ENCODE data around the gene FBXL19. TPM values are rescaled to one million over a fixed set of nuclear protein-coding genes. Genes with fewer than 3 reads are reported as not detected.

Gene FBXL19
- total and polyA plus RNA-seq, 2 of the 13 experiments (the other 11 are each of a cell fraction or from before 2014, with no cell fraction given): 6.0 to 13.7 TPM

DNA sequence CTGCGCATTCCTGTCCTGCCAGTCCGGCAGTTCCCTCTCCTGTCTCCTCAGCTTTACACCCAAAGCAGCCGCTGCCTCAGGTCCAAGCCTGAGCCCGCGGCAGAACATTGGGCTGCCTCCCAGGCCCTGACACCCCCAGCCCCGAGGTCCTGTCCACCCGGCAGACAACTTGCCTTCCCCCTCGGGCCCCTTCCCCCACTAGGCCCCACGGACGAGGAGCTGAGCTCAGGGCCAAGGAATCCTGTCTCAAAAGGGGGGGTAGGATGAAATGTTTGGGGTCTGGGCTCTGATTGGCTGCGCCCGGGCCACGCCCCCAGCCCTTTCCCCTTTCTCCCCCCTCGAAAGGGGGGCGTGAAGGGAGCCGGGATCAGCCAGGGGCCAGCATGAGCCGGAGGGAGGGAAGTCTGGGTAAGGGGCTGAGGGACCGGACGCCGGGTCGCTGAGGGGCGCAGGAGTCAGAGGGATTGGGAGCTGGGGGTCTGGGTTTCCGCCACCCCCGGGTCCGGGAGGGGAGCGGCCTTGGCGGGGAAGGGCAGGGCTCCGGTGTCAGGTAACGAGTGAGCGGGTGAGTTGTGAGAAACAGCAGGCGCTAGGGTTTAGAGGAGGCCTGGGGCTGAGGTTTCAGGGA, 27.0 kb upstream of the FBXL19 start, which contains the start of gene CTF1 (continued):
- TF ChIP-seq, protein P1, sequence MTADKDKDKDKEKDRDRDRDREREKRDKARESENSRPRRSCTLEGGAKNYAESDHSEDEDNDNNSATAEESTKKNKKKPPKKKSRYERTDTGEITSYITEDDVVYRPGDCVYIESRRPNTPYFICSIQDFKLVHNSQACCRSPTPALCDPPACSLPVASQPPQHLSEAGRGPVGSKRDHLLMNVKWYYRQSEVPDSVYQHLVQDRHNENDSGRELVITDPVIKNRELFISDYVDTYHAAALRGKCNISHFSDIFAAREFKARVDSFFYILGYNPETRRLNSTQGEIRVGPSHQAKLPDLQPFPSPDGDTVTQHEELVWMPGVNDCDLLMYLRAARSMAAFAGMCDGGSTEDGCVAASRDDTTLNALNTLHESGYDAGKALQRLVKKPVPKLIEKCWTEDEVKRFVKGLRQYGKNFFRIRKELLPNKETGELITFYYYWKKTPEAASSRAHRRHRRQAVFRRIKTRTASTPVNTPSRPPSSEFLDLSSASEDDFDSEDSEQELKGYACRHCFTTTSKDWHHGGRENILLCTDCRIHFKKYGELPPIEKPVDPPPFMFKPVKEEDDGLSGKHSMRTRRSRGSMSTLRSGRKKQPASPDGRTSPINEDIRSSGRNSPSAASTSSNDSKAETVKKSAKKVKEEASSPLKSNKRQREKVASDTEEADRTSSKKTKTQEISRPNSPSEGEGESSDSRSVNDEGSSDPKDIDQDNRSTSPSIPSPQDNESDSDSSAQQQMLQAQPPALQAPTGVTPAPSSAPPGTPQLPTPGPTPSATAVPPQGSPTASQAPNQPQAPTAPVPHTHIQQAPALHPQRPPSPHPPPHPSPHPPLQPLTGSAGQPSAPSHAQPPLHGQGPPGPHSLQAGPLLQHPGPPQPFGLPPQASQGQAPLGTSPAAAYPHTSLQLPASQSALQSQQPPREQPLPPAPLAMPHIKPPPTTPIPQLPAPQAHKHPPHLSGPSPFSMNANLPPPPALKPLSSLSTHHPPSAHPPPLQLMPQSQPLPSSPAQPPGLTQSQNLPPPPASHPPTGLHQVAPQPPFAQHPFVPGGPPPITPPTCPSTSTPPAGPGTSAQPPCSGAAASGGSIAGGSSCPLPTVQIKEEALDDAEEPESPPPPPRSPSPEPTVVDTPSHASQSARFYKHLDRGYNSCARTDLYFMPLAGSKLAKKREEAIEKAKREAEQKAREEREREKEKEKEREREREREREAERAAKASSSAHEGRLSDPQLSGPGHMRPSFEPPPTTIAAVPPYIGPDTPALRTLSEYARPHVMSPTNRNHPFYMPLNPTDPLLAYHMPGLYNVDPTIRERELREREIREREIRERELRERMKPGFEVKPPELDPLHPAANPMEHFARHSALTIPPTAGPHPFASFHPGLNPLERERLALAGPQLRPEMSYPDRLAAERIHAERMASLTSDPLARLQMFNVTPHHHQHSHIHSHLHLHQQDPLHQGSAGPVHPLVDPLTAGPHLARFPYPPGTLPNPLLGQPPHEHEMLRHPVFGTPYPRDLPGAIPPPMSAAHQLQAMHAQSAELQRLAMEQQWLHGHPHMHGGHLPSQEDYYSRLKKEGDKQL (CRISPR knock-in tag; IDR thresholded peaks at IDR 0.05; ENCODE audit: low read depth): 0 out of 2 replicates have a peak, but pooled peaks have one; percentile 10
- 0 out of 2 replicates have a peak, but pooled peaks have one; percentile 3 for TF ChIP-seq FOXK1 (CRISPR knock-in tag; IDR thresholded peaks at IDR 0.05; ENCODE audit: borderline replicate concordance, low read depth)
- no peak for TF ChIP-seq RFXANK (CRISPR knock-in tag; IDR thresholded peaks at IDR 0.05)
- TF ChIP-seq ZNF446 (CRISPR knock-in tag; IDR thresholded peaks at IDR 0.05): no peak
- TF ChIP-seq ZNF138 (CRISPR knock-in tag; IDR thresholded peaks at IDR 0.05; ENCODE audit: low read depth): no peak
- TF ChIP-seq, protein P2, sequence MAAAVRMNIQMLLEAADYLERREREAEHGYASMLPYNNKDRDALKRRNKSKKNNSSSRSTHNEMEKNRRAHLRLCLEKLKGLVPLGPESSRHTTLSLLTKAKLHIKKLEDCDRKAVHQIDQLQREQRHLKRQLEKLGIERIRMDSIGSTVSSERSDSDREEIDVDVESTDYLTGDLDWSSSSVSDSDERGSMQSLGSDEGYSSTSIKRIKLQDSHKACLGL (CRISPR knock-in tag; IDR thresholded peaks at IDR 0.05): no peak
- no peak for TF ChIP-seq ZNF468 (CRISPR knock-in tag; IDR thresholded peaks at IDR 0.05)
- TF ChIP-seq NFE2L1 (CRISPR knock-in tag; IDR thresholded peaks at IDR 0.05; ENCODE audit: borderline replicate concordance): peak; percentile 56; the same call in 1 of the 2 replicates
- no peak for TF ChIP-seq ZNF629 (CRISPR knock-in tag; conservative IDR thresholded peaks at IDR 0.05)
- no peak for TF ChIP-seq ZNF556 (CRISPR knock-in tag; IDR thresholded peaks at IDR 0.05; ENCODE audit: borderline replicate concordance)
- TF ChIP-seq, protein P3, sequence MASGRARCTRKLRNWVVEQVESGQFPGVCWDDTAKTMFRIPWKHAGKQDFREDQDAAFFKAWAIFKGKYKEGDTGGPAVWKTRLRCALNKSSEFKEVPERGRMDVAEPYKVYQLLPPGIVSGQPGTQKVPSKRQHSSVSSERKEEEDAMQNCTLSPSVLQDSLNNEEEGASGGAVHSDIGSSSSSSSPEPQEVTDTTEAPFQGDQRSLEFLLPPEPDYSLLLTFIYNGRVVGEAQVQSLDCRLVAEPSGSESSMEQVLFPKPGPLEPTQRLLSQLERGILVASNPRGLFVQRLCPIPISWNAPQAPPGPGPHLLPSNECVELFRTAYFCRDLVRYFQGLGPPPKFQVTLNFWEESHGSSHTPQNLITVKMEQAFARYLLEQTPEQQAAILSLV (CRISPR knock-in tag; IDR thresholded peaks at IDR 0.05; ENCODE audit: borderline replicate concordance): peak; percentile 63; the same call in 1 of the 2 replicates
- TF ChIP-seq ZNF383 (CRISPR knock-in tag; IDR thresholded peaks at IDR 0.05; ENCODE audit: borderline replicate concordance): 0 out of 2 replicates have a peak, but pooled peaks have one; percentile 10
- peak; percentile 40; the same call in 1 of the 2 replicates for TF ChIP-seq JUND (CRISPR knock-in tag; IDR thresholded peaks at IDR 0.05)
- no peak for TF ChIP-seq POLR2AphosphoS2 (IDR thresholded peaks at IDR 0.05; ENCODE audit: low read depth, low read length)
- TF ChIP-seq ZNF816 (CRISPR knock-in tag; IDR thresholded peaks at IDR 0.05; ENCODE audit: borderline replicate concordance): no peak
- TF ChIP-seq, protein P4, sequence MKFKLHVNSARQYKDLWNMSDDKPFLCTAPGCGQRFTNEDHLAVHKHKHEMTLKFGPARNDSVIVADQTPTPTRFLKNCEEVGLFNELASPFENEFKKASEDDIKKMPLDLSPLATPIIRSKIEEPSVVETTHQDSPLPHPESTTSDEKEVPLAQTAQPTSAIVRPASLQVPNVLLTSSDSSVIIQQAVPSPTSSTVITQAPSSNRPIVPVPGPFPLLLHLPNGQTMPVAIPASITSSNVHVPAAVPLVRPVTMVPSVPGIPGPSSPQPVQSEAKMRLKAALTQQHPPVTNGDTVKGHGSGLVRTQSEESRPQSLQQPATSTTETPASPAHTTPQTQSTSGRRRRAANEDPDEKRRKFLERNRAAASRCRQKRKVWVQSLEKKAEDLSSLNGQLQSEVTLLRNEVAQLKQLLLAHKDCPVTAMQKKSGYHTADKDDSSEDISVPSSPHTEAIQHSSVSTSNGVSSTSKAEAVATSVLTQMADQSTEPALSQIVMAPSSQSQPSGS (CRISPR knock-in tag; IDR thresholded peaks at IDR 0.05): no peak
- TF ChIP-seq BORCS8-MEF2B (CRISPR knock-in tag; IDR thresholded peaks at IDR 0.05): peak; percentile 71; the same call in 1 of the 2 replicates
- TF ChIP-seq SMAD9 (CRISPR knock-in tag; IDR thresholded peaks at IDR 0.05): 0 out of 2 replicates have a peak, but pooled peaks have one; percentile 17
- no peak for TF ChIP-seq SRSF4 (IDR thresholded peaks at IDR 0.05; ENCODE audit: low read depth, low read length, poor library complexity, severe bottlenecking)
- TF ChIP-seq, protein P5, sequence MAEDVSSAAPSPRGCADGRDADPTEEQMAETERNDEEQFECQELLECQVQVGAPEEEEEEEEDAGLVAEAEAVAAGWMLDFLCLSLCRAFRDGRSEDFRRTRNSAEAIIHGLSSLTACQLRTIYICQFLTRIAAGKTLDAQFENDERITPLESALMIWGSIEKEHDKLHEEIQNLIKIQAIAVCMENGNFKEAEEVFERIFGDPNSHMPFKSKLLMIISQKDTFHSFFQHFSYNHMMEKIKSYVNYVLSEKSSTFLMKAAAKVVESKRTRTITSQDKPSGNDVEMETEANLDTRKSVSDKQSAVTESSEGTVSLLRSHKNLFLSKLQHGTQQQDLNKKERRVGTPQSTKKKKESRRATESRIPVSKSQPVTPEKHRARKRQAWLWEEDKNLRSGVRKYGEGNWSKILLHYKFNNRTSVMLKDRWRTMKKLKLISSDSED (CRISPR knock-in tag; IDR thresholded peaks at IDR 0.05): no peak

All from HepG2 (cell line).